ENCODE data around the gene MINDY1. TPM values are rescaled to one million over a fixed set of nuclear protein-coding genes. Genes with fewer than 3 reads are reported as not detected.
A peak's percentile ranks its signal among the peaks of the same experiment; 100 is the strongest.

MINDY1 gene
- polyA plus RNA-seq, 3 donors: 38.4 to 41.3 (median 39.3) TPM

DNA sequence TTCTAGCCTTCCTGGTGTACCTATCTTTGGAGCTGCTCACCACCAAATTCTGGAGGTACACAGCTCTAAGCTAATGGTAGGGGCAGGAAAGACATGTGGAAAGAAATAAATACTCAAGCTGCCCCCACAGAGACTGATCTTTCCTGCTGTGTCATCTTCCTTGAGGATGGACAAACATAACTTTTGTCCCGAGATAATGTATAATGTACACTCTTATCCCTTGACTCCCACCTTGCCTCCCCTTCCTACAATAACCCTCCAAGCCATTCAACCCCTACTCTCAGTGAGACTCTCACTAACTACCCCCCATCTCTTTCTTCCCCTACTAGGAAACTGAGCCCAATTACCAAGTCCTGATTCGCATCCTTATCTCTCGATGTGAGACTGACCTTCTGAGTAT lies 12.5 kb downstream of the MINDY1 start:
- DNase-seq (ENCODE audit: low read depth in 3 of 3, low spot score in 2 of 3): no peak

- DNase-seq (ENCODE audit: low read depth in 3 of 3, low spot score in 2 of 3): no peak
These were observed 14.1 kb downstream of the MINDY1 start for GRCh38 chr1:150992626-150993025.

DNA sequence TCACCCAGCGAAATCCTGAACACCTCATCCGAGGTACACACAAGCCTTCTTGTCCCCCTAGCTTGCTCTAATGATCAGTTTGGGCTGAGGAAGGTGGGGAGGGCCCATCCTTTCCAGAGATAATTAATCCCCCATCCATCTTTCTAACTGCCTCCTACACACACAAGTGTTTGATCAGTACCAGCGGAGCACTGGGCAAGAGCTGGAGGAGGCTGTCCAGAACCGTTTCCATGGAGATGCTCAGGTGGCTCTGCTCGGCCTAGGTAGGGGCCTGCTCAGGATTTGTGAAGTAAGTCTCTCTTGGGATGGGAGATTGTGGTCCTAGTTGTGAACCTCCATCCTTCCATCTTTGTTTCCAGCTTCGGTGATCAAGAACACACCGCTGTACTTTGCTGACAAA lies 18.8 kb downstream of the MINDY1 start:
- DNase-seq (ENCODE audit: low read depth in 3 of 3, low spot score in 2 of 3): no peak

- DNase-seq (ENCODE audit: low read depth in 3 of 3, low spot score in 2 of 3): no peak
These were observed 21.4 kb downstream of the MINDY1 start for GRCh38 chr1:150985179-150985825.

- DNase-seq (ENCODE audit: low read depth in 3 of 3, low spot score in 2 of 3): no peak
These were observed 24.6 kb downstream of the MINDY1 start, which contains the start of gene ANXA9 for GRCh38 chr1:150981805-150982712. Gene ANXA9 (plus strand): TSS chr1:150982292. CDS start chr1:150983106, 814 bp downstream.

DNA sequence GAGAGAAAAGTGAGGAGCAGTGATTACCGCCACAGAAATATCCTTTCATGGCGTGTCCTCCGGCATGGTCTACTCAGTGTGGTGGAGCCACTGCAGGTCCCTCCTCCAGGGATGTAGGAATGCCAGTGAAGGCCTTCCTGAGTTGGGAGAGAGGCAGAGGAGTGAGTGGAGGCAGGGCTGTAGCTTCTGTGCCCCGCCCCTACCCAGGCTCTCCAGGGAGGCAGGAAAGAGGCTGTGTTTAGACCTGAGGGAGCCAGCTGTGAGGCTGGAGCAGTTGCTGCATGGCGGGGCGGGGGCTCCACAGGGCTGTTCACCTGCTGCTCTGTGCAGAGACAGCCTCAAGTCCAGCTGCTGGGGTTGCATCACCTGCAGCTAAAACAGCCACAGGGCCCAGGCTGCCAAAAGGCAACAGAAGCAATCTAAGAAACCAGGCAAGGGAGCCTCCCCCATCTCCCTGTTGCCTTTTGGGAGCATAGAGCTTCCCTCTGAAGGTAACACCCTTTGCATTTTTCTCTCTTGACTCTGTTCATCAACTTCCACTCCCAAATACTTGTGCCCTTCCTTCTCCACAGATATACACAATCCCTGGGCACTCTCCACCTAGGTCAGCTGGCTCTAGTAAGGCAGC lies 25.4 kb downstream of the MINDY1 start:
- no peak for DNase-seq (ENCODE audit: low read depth in 3 of 3, low spot score in 2 of 3)

GRCh38 chr1:150979092-150980056 lies 27.3 kb downstream of the MINDY1 start:
- peak; percentile 81 to 89 (median 86) for DNase-seq (ENCODE audit: low read depth in 3 of 3, low spot score in 2 of 3)

- DNase-seq (ENCODE audit: low read depth in 3 of 3, low spot score in 2 of 3): no peak
These were observed 29.6 kb downstream of the MINDY1 start for GRCh38 chr1:150976879-150977694.

DNA sequence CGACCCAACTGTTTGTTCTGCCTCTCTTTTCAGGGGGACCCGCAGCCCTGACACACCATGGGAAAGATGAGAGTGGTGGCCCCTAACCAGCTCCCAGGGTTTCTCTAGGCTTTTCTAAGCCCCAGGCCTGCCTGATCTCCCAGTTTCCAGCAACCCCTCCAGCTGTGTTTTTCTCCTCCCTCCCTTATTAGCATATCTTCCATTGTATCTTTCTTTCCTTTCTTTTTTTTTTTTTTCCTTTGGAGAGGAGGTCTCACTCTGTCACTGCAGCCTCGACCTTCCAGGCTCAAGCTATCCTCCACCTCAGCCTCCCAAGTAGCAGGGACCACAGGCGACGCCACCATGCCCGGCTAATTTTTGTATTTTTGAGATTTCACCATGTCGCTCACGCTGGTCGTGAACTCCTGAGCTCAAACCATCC lies 30.3 kb downstream of the MINDY1 start:
- no peak for DNase-seq (ENCODE audit: low read depth in 3 of 3, low spot score in 2 of 3)

DNA sequence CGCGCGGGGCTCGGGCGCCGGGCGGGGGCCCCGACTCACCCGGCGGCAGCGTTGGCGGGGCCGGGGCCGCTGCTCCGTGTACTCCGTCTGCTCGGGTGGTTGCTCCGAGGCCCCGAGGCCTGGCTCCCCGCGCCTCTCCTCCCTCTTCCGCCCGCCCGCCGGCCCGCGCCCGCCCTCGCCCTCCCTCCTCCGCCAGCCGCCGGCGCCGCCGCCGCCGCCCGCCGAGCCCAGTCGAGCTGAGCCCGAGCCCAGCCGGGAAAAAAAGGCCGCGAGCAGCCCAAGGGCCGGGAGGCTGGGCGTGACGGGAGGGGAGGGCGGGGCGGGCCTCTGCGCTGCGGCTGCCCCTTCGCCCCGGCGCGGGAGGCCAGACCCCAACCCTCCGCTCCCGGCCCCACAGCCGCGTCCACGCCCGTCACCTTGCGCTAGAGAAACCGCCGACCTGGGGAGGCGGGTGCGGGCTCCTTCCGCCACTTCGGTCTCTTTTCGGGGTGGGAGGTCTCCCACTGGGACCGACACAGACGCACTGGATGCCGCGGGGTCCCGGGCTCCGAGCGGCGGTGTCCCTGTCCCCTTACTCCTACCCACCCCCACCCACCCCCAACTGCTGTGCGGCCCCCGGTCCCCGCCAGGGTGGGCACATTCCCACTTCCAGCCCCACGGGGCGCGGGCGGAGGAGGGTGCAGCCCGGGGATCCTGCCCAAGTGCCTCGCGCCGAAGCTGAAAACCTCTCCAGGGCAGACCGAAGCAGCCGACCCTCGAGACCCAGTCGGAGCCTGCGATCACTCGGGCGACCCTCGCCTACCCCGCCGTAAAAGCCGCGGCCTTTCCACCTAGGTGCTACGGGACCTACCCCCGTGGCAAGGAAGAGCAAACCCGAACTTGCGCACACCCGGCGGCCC lies 31.9 kb downstream of the MINDY1 start, which contains the start of gene CERS2:
CERS2 (minus strand) TSS at position 256 of the 899 bp plus-strand sequence. CDS start 5,745 bp downstream, outside the sequence.
- DNase-seq (ENCODE audit: low read depth in 3 of 3, low spot score in 2 of 3): no peak

GRCh38 chr1:150973836-150974579 lies 32.7 kb downstream of the MINDY1 start:
- no peak for DNase-seq (ENCODE audit: low read depth in 3 of 3, low spot score in 2 of 3)

DNA sequence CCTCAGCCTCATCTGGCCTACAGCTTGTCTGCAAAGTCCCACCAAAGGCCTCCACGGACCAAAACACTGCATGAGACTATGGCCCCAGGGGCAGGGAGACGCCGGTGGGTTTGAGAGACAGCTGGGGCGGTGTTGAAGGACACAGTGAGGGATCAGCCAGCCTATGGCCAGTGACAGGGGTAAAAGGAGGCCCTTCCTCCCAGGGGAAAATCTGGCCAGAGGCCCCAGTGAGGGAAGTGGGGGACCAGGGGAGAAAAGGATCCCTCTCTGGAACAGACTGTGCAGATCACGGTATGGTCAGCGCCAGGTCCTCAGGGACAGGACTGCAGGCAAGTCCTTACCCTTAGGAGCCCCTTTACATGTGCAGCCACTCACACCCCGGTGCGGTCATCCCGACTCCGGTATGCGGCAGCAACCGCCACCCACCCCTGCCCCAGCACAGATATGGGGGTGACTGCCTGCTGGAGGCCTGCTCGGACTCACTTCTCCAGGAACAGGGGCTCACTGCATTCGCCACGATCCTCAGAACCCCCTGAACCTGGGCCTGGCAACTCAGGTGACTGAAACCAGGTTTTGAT lies 33.4 kb downstream of the MINDY1 start:
- no peak for DNase-seq (ENCODE audit: low read depth in 3 of 3, low spot score in 2 of 3)

DNA sequence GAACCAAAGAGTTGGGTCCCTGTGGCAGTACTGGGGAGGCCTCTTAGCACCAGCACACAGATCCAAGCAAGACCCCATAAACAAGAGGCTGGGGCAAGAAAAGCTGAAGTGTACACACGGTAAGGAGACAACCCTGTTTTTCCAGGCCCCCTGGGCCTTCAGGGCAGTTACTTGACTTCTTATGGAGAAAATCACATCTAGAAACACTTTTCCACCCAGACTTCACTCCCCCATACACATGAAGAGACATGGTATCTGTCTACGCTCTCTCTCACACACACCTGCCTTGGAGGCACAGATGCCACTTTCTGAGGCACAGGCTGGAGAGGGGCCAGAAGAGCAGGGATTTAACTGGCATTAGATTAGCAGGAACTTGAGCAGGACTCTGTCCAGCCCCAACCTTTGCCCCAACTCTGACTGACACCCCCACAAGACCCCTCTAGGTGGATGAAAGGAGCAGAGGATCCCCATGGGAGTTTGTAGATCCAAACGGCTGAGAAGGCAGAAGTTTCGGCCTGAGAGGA lies 34.2 kb downstream of the MINDY1 start:
- DNase-seq (ENCODE audit: low read depth in 3 of 3, low spot score in 2 of 3): no peak

- DNase-seq (ENCODE audit: low read depth in 3 of 3, low spot score in 2 of 3): no peak
These were observed 34.9 kb downstream of the MINDY1 start for GRCh38 chr1:150971583-150972416.

GRCh38 chr1:150970808-150971582 lies 35.7 kb downstream of the MINDY1 start:
- DNase-seq (ENCODE audit: low read depth in 3 of 3, low spot score in 2 of 3): no peak
